Endothelial cell of umbilical vein (primary cell): ENCODE measurements around the gene CORO7. TPM values are rescaled to one million over a fixed set of nuclear protein-coding genes. Genes with fewer than 3 reads are reported as not detected.

Experiments
- BruUV-seq: library from RNA; stranded (reverse); fragments of 400-500 nt; replicated peaks from 2 replicates; lab custom pipeline; 2021; lab: Mats Ljungman, UMichigan
- CTCF ChIA-PET: fragments of 300-600, 350-600 bp; sonication (Branson Sonifier 250); formaldehyde crosslinking; loops from one replicate; lab custom pipeline; 2021; ENCODE audit warnings: antibody characterized with exemption, inconsistent platforms; lab: Charles Lee
- POLR2A ChIA-PET: fragments of 300-600, 350-600 bp; sonication (Branson Sonifier 250); formaldehyde crosslinking; loops from one replicate; lab custom pipeline; 2021; ENCODE audit warnings: antibody characterized with exemption, inconsistent platforms; lab: Charles Lee
- DNase-seq: peaks from one replicate; pipeline ENCODE4 v3.0.0-alpha.2; 2011; ENCODE audit warnings: low read depth, low spot score
- FAIRE-seq: peaks from 2 replicates; lab custom pipeline; 2011; peaks lifted over from hg19 to GRCh38; lab: Jason Lieb, UNC
- H2AFZ ChIP-seq: 2 replicates; pipeline ENCODE4 v1.6.0; 2012; ENCODE audit warnings: low read depth, low read length, control low read depth, inconsistent platforms
- H3K27ac ChIP-seq: 2 replicates; pipeline ENCODE4 v1.5.1; 2011; ENCODE audit warnings: low read depth, mild to moderate bottlenecking, control low read depth, low read length, moderate library complexity; ENCODE audit not compliant: insufficient read depth
- H3K27me3 ChIP-seq, 2 experiments: 2 replicates each; pipeline versions ENCODE4 v1.6.0 to v1.6.1; 2011; ENCODE audit warnings: low read length in 2 of 2, mixed read lengths in 1 of 2; ENCODE audit not compliant: control insufficient read depth in 2 of 2, insufficient read depth in 2 of 2
- H3K36me3 ChIP-seq, 2 experiments: 2 replicates in 1 of 2; 3 replicates in 1 of 2; pipeline ENCODE4 v1.5.1; 2011; ENCODE audit warnings: low read length in 2 of 2, mild to moderate bottlenecking in 1 of 2, moderate library complexity in 1 of 2; ENCODE audit not compliant: control insufficient read depth in 2 of 2, insufficient read depth in 2 of 2; ENCODE audit errors: extremely low read depth in 1 of 2
- H3K4me1 ChIP-seq: 3 replicates; pipeline ENCODE4 v1.5.1; 2011; ENCODE audit warnings: mild to moderate bottlenecking, low read length; ENCODE audit not compliant: control insufficient read depth, insufficient read depth; ENCODE audit errors: extremely low read depth
- H3K4me2 ChIP-seq: 2 replicates; pipeline ENCODE4 v1.6.1; 2011; ENCODE audit warnings: low read length, control low read depth, mixed read lengths; ENCODE audit not compliant: insufficient read depth
- H3K4me3 ChIP-seq, 3 experiments: fragments of 200-600 bp in 1 of 3; sonication (generic), shearing (Covaris generic) in 1 of 3; replicated peaks in 1 of 3; 2 replicates each; pipeline ENCODE4 v1.5.1; 2011 to 2016; ENCODE audit warnings: control low read depth in 3 of 3, low read length in 3 of 3, mild to moderate bottlenecking in 2 of 3, inconsistent platforms in 1 of 3, low read depth in 1 of 3, moderate library complexity in 1 of 3; ENCODE audit not compliant: insufficient read depth in 1 of 3
- H3K79me2 ChIP-seq: 2 replicates; pipeline ENCODE4 v1.6.0; 2012; ENCODE audit warnings: low read length, inconsistent platforms; ENCODE audit not compliant: control insufficient read depth, insufficient read depth
- H3K9ac ChIP-seq: replicated peaks from 2 replicates; pipeline ENCODE3; 2011; ENCODE audit warnings: low read length, control low read depth; ENCODE audit not compliant: insufficient read depth; ENCODE audit errors: extremely low read depth
- H3K9me1 ChIP-seq: replicated peaks from 3 replicates; pipeline ENCODE4 v1.6.0; 2011; ENCODE audit warnings: mild to moderate bottlenecking, low read length; ENCODE audit not compliant: control insufficient read depth, insufficient read depth; ENCODE audit errors: extremely low read depth
- H3K9me3 ChIP-seq: replicated peaks from 2 replicates; pipeline ENCODE4 v1.5.1; 2012; ENCODE audit warnings: low read length, inconsistent platforms; ENCODE audit not compliant: control insufficient read depth, insufficient read depth
- H4K20me1 ChIP-seq: replicated peaks from 2 replicates; pipeline ENCODE3; 2011; ENCODE audit warnings: mild to moderate bottlenecking, low read length; ENCODE audit not compliant: control insufficient read depth, insufficient read depth; ENCODE audit errors: extremely low read depth
- EZH2 ChIP-seq: IDR thresholded peaks from 2 replicates; pipeline ENCODE4 v1.6.1; 2012; ENCODE audit warnings: borderline replicate concordance, low read depth, mild to moderate bottlenecking, moderate library complexity, low read length, inconsistent platforms; ENCODE audit not compliant: severe bottlenecking
- GATA2 ChIP-seq: IDR thresholded peaks from 2 replicates; pipeline ENCODE4 v1.7.0; 2011; ENCODE audit warnings: low read depth, mild to moderate bottlenecking, moderate library complexity, mixed read lengths, low read length; ENCODE audit not compliant: insufficient read length, insufficient read depth
- JUN ChIP-seq: IDR thresholded peaks from 2 replicates; pipeline ENCODE4 v1.6.1; 2011; ENCODE audit warnings: borderline replicate concordance, low read depth; ENCODE audit not compliant: insufficient read length, insufficient read depth
- MAX ChIP-seq: IDR thresholded peaks from 2 replicates; pipeline ENCODE4 v1.6.1; 2011; ENCODE audit not compliant: insufficient read depth, insufficient read length
- dilution Hi-C: fragments of 300-500 bp; cut with MboI; formaldehyde crosslinking; loops from one replicate; pipeline ENCODE4 v1.15.0; 2019; ENCODE audit warnings: low sequenced_read_pairs; ENCODE audit not compliant: extremely low pct_ligation_motif_present
- intact Hi-C: fragments of 100-400 bp; cut with micrococcal nuclease; formaldehyde crosslinking; loops from one replicate; pipeline ENCODE4 v1.10.0; 2022
- polyA plus RNA-seq, 4 experiments: library from polyadenylated mRNA; depleted of rRNA in 3 of 4; stranded (reverse) in 3 of 4; unstranded in 1 of 4; fragments of >200 nt; gene quantifications; 2 replicates each; pipeline versions ENCODE4 v1.2.1 to v1.2.3, GENCODE V29; 2011 to 2012; ENCODE audit warnings: missing spikeins in 1 of 4
- total RNA-seq: library from RNA; stranded (reverse); gene quantifications from 2 replicates; pipeline ENCODE4 v1.2.3, GENCODE V29; 2021

CORO7 gene
- total and polyA plus RNA-seq, 2 donors (not counting 3 experiments of a cell fraction or from before 2014, with no cell fraction given): 42.5 to 72.3 TPM

GRCh38 chr16:4389051-4389955, 27.1 kb downstream of the CORO7 start:
- POLR2A ChIA-PET: no interaction called here
- peaks cover 14% of the 10 kb centered on the region for H3K4me1 ChIP-seq
- dilution Hi-C loops: no loop called here
- H3K4me2 ChIP-seq: no peak overlapping the region
- H2AFZ ChIP-seq: no peak overlapping the region
- TF ChIP-seq JUN (no peak), MAX (no peak), GATA2 (no peak), EZH2 (no peak)
- no peak for DNase-seq
- H3K9me1 ChIP-seq: no peaks in the 10 kb centered on the region
- H3K79me2 ChIP-seq: no peaks in the 10 kb centered on the region
- CTCF ChIA-PET: interaction anchor here (1.2 to 7.5 kb wide), 2 partner anchors 14 to 30 kb away, joined by 3 to 63 read pairs; no protein-coding TSS in a partner anchor
- no TSS peak for BruUV-seq
- intact Hi-C loops: no loop called here
- H3K27ac ChIP-seq: no peak overlapping the region
- no peak overlapping the region for H3K4me3 ChIP-seq
- no peaks in the 10 kb centered on the region for H3K9me3 ChIP-seq
- no peaks in the 10 kb centered on the region for H4K20me1 ChIP-seq
- H3K9ac ChIP-seq: no peak overlapping the region
- no peaks in the 10 kb centered on the region for H3K27me3 ChIP-seq
- no peak for FAIRE-seq
- peaks cover 0 to 17% of the 10 kb centered on the region in 2 experiments for H3K36me3 ChIP-seq
